ENCODE results near the gene EFTUD2.

EFTUD2 gene

DNA sequence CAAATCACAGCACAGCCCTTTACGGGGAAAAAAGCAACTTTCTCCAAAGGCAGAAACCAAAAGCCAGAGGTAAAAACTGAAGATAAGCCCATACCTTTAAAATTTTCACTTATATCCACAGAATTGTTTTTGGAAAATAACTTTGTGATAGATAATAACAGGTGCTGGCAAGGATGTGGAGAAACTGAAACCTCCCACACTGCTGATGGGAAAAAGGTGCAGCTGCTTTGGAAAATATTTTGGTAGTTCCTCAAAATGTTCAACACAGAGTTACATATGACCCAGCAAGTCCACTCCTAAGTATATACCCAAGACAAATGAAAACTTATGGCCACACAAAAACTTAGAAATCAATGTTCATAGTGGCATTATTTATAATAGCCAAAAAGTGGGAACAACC lies 12.2 kb downstream of the EFTUD2 start:
- DNase-seq = no peak

DNA sequence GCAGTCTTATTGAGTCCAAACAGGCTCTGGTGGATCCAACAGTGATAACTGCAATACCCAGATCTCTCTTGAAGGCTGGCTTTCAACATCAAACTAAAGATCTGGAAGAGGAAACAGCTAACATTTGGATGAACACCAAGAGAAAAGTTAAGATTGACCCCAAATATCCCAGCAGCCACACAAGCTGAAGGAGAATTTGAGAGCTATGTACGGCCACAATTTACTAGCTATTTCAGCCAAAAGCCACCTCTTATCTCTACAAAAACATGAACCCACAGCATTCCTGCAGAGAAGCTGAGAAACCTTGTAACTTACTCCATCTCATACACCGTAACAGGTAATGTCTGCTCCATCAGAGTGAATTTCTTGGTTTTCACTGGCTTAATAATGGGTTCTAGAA lies 14.3 kb downstream of the EFTUD2 start:
- DNase-seq = no peak

DNA sequence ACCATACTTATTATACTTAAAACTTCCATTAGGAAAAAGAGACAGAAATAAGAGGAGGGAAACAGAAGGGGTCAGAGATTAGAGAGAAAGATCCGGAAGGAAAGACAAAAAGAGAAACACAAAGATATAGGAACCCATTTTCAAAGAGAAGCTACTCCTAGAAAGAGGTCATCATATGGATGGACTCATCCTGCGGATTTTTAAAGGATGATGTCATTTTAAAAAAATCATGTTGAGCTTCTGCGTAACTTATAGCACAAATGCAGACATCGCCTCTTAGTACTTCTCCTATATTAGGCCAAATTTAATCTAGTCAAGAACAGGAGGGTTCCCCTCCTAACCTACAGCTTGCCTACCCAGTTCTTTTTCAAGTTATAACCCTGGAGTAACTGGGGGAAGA lies 18.1 kb downstream of the EFTUD2 start:
- no peak for DNase-seq

DNA sequence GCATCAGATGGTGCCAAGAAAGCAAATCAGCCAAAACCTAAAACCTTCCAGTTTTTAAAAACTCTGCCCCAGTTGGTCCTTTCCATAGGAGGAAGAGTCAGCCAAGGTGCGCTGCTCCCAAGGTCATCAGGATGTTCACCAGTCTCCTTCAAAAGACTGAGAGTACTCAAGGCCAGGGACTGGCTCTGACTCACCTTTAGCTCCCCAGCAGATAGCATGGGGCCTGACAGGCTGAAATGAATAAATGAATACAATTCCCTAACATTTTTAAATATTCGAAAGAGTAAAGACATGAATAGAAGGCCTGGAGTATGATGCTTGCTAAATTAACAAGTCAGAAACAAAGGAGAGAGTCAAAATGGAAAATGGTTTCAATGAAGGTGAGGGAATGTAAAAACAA lies 19.2 kb downstream of the EFTUD2 start:
- no peak for DNase-seq

DNA sequence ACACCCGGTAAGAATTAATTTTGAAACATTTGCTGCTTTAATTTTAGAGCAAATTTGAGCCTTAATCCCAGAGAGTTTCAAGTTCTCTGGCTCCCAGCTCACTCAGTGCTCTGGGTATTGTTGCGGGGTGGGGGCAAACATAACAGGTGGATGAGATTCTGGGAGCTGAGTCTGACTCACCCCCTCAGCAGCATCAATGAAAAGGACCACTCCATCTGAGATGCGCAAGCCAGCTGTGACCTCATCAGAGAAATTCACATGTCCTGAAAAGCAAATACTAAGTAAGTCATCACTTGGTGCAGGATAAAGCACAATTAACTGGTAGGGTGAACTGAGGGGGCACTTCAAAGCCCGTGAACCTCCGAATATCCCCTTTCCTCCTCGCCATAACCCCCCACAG lies 19.9 kb downstream of the EFTUD2 start:
- DNase-seq = no peak

DNA sequence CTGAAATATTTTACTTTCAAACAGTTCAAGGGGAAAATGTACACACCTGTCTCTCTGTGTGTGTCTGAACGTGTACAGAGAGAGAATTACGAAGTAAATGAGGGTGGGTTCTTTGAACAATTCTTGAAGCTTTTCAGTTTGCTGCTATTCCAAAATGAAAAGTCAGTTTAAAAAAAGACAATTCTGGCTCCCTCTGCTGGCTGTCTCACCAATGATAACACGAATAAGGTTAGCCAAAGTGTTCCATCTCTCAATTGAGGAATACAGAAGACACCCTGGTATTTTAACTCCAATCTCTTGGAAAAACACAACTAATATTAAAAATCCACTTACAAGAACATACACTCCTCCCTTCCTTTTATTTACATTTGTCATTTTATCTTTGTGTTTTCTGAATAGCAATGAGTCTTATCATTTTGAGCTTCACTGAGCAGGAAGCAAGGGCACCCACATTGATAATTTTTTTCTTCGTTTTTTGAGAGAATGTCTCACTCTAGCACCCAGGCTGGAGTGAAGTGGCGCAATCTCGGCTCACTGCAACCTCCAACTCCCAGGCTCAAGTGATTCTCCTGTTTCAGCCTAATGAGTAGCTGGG lies 20.5 kb downstream of the EFTUD2 start:
- peak; percentile 3 for DNase-seq

DNA sequence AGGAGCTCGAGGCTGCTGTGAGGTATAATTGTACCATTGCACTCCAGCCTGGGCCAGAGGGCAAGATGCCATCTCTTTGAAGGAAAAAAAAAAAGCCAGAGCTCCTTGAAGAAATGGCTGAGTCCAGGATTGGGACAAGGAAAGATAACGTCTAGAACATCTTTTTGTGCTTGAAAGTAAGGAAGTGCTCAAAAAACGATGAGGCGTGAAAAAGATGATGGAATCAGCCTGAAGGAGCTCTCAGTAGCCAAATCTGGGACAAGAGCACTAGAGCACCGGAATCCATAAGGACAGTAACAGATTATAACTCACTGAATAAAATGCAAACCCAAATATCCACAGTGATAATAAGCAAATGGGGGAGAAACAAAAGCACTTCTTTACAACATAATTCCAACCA lies 22.1 kb downstream of the EFTUD2 start:
- no peak for DNase-seq

DNA sequence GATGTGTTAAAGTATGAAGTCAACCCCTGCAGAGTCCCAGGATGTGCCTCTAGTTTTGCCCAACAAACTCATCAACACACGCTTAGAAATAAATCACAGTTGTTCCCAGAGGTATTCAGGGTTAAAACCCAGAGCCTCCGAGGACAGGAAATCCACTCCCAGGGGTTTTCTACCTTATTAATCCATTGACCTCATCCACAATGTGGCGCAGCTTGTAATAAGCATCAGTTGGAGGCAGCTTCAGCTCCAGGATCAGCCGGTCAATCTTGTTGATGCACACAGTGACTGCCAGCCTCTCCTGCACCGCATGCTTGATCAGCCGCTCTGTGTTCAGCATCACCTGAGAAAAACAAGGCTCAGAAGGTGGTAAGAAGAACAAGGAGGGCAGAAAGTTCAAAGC lies 23.5 kb downstream of the EFTUD2 start:
- no peak for DNase-seq

DNA sequence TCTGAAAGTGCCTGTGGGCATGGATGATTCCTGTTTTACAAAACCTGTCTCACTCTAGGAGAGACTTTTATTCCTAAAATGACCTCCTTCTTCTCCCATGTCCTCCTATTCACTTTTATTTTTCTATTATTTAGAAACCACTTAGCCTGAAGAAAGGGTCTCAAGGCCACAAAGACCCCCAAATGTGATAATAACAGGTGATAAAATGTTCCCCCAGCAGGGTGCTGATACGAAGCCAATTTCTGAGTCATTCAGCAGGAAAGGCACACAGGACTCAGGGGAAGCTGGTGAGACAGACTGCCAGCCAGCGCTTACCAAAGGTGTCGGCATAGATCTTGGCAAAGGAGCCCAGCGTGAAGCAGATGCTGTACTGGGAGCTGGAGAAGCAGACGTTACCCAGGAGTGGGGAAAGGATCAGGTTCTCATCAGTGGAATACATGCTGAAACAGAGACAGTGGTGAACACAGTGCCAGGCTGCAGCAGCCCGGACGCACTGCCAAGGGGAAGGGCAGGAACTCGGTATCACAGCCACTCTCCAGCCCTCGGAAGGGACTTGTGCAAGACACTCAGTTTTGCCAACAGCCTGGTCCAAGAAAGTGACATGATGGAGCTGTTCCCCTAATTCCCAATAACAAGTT lies 27.0 kb downstream of the EFTUD2 start:
- DNase-seq = peak; percentile 86

DNA sequence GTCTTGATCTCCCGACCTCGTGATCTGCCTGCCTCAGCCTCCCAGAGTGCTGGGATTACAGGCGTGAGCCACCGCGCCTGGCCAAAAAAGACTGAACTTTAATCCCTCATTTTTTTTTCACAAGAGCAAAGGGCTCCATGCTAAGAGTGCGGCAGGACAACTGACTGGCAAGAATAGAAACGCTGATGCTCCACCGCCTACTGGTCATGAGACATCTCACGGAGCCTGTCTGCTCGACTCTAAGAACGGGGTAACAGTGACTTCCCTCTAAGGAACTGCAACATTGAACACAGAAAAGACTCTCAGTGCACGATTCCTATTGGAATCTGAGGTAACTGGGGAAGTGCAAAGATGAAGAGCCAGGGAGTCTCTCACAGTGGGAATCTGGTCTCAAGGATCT lies 27.7 kb downstream of the EFTUD2 start:
- no peak for DNase-seq

DNA sequence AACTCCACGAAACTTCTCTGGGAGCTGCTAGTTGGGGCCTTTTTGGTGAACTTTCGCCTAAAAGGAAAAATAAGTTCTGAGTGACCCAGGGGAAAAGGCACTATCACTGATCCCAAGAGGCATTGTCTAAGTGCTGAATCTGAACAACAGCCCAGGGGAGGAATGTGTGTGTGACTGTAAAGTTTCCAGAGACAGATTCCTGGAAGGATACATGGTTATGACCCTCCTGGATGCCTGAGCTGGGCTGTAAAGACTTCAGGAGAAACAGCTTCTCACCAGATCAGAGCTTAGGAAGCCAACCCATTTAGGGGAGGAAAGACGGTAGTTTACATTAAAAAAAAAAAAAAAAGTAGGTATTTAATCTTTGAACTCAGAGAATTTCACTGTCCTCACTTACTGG lies 31.4 kb downstream of the EFTUD2 start:
- no peak for DNase-seq

DNA sequence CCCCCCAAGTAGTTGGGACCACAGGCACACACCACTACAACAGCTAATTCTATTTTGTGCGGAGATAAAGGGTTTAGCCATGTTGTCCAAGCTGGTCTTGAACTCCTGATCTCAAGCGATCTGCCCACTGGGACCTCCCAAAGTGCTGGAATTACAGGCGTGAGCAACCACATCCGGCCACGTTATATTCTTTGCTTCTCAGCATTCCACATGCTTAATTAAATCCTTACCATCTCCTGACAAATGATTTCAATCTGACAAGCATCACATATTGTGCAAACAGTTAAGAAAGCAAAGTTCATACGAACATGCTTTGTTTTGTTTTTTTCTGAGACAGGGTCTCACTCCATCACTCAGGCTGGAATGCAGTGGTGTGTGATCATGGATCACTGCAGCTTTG lies 33.3 kb downstream of the EFTUD2 start:
- DNase-seq = no peak

DNA sequence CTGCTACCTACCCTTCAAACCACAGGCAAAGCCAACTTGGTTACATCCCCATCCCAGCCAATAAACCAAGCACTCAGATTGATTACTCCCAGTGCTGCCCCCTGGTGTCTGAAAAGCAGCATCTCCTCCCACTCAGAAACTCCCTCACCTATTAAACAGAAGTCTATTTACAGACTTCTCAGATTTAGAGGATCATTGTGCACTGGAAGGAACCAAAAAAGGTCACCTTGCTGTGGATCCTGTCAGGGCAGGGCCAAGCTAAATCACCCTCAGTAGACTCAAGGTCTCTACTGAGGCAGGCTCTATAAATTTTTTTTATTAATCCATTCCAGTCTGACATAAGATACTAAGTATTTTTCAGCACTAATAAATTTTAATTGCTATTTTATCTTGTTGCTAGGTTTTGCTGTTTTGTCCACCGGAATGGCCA lies 34.0 kb downstream of the EFTUD2 start:
- peak; percentile 56 for DNase-seq

DNA sequence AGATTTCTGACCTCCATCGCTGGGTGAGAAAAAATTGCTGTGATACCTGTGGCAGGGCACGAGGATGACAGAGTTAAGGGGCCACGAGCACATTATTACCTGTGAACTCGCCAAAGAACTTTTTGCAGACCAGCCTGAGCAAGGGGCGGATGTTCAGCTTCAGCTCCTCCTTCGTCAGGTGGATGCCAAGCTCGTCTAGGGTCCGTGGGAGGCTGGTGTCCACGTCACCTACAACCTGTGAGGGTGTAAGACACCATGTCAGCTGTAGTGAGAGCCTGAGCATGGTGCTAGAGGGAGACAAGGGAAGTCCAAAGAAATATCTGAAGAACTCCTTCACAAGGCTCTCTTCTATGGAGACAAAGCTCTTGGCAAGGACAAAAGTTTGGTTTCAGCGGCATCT lies 34.4 kb downstream of the EFTUD2 start:
- DNase-seq = no peak

DNA sequence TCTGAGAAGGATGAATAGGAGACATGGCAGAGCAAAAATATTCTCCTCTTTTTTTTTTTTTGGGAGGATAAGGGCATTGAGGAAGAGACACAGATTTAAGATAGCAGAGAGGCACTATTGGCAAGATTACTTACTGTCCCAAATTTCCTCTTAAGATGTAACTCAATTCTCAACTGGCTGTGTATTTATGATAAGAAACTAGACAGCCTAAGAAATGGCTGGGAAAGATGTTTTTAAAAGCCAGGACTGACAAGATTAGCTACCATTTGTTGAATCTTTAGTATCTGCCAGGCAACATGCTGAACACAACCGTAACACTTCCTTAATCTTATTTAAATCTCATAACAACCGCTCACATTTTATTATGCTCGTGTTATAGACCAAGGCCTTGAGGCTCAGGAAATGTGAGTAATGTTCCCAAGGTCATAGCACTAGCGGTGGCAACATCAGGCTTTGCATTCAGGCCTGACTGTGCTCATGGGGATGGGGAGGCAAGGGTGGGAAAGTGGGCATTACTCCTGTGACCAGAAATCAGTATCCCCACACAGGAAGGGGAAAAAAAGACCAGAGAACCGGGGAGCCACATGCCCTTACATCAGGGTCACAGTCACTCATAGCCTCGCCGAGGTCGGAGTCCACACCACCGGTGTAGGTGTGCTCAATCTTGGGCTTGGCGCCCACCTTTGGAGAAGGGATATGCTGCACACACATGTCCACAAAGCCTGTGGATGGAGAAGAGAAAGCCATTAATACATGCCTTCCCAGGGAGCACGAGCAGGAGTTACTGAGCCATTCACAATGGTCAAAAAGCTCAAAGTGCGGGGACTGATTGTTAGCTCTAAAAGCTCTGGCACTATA lies 36.0 kb downstream of the EFTUD2 start:
- DNase-seq = no peak

DNA sequence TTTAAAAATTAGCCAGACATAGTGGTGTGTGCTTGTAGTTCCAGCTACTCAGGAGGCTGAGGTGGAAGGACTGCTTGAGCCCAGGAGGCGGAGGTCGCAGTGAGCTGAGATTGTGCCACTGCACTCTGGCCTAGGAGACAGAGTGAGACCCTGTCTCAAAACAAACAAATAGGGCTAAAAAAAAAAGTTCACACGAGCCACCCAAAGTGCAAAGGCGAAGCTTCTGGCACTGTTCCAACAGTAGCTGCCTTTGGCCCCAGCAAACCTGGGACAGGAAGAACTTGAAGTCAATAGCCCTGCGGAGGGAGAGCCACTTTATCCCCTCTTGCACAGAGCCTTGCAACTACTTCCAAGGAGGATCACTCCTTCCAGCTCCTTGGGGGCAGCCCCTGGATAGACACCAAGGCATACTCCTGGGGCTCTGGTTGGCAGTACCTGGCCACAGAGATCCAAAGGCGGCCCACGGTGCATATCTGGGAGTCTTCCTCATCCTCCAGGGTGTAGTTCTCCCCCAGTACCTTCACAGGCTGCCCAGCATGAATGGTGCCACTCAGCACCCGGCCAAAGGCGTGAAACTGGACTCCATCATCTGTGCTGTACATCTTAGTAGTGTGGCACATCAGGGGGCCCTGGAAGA lies 36.8 kb downstream of the EFTUD2 start:
- DNase-seq = no peak

DNA sequence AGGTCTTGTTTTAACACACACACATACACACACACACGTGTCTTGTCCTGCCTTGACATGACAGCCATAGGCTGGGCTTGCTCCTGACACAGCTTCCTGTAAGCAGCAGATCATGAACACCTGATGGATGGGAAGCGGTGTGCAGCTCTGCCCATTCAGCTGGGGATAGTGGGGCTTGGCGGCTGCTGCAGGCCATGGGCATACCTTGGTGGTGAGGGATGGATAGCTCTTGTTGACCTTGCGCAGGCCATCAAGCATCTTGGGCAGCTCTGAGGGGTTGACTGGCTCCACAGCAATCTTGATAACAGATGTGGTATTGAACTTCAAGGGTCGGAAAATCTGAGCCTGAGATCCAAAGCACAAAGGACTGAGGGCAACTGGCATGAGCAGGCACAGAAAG lies 39.5 kb downstream of the EFTUD2 start:
- DNase-seq = no peak

DNA sequence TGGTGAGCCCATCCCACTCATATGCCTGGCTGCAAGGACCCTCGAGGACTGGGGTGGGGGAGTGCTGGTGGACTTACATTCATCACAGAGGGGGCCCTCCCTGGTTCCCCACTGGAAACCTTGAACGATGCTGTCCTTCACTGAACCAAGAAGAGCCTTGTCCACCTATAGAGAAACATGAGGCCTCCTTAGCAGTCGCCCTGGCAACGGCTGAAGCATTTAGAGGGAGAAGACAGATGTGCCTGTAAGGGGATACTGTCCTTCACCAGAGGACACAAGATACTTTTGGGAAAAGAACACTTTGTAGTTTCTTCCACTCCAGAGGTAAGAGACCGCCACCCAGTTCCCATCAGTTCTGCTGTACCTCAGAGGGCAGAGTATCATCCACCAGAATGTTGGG lies 45.1 kb downstream of the EFTUD2 start:
- DNase-seq = no peak

DNA sequence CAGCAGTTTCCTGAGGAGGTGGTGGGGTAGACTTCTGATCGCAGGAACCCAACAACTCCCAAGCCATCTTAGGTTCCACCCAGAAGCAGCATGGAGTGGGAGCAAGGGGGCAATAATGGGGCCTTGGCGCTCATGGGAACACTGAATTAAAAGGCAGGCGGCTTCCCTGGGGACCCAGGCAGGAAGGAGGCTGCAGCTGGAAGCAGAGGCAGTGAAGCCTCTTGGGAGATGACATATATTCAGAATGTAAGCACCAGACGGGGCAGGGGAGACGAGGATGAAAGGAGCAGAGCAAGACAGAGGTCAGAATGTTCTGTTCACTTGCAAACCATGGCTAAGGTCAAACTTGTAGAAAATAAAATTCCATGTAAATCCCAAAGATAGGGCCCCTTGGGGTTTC lies 48.6 kb downstream of the EFTUD2 start:
- DNase-seq = no peak

DNA sequence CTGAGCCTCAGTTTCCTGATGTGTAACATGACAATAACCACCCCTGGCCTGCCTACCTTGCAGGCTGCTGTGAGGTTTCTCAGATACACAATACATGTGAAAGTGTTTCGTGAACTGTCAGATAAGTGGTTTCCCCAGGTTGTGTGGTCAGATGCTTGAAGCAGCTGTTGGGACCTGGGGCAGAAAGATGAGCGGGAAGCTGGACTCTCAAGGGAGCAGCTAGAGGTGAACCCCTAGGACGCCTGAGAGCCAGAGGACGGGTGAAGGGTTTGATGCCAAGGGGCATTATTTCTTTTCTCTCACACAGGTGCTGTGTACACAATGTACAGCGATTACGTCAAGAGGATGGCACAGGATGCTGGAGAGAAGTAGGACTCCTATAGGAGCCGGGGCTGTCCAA lies 49.2 kb downstream of the EFTUD2 start:
- no peak for DNase-seq

DNA sequence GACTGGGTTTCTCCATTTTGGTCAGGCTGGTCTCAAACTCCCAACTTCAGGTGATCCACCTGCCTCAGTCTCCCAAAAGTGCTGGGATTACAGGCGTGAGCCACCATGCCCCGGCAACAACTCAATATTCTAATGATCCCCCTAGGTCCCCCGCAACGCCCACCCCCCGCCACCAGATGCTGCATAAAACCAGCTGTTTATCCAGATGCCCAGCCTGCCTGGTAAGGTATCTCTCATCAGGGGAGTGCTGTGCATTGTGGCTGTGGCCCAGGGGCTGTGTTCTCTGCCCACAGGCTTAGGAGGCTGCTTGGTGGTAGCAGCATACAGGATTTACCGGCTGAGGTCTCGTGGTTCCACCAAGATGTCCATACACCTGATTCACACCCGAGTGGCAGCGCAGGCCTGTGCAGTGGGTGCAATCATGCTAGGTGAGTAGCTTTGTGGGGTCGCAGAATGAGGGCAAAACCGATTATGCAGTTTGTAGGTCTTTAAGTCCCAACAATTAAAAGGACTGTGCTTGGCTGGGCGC lies 50.2 kb downstream of the EFTUD2 start:
- DNase-seq = no peak

DNA sequence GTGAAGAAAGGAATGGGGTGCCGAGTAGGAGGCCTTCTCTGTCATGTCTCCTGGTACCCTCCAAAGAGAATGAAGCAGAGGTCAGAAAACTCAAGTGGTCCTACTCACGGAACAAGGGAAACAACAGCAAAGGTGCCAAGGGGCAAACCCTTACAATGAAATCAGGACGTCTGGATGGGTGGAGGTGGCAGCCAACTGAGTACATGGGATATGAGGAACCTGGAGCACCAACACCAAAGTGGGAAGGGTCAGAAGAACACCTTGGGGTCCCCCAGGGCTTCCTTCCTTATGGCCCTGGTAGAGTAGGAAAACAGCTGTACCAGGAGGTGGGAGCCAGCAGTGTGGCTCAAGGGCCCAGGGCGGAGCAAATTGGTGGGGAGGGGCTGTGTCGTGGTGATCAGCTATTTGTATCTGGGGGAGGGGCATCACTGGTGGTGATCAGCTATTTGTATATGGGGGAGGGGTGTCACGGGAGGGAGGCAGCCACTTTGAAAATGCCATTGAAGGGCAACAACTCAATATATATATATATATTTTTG lies 50.9 kb downstream of the EFTUD2 start:
- no peak for DNase-seq

DNA sequence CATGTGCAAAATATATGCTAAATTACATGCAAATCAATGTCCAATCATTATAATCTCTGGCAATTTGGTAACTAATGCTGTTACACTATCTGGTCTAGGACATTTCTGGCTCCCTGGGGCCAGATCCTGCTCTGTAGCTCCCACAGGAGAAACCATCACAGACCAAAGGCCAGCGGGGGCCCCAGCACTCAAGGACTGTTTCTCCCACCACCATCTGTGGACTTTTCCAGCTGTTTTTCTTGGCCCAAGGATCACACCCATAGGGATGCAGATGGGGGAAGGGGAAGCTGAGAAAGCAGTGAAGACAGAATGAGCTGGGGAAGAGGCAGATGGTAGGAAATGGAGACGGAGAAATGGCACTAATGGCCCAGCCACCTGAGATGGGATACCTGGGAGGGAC lies 51.7 kb downstream of the EFTUD2 start, which contains the start of gene HIGD1B:
Gene HIGD1B, plus strand, starts transcription at position 298 of the 400 bp plus-strand sequence. CDS start 270 bp downstream, outside the sequence.
- no peak for DNase-seq
